GM19395 (cell line): Measurements from ENCODE around the gene FAM120B.

Experiments
- ATAC-seq: cut with Tn5 transposase; IDR thresholded peaks from one replicate; pipeline ENCODE4 v1.9.1; 2021; ENCODE audit warnings: mild to moderate bottlenecking, moderate library complexity; ENCODE audit not compliant: unreplicated experiment

FAM120B gene

GRCh38 chr6:170285482-170285881 lies 21.1 kb upstream of the FAM120B start:
- ATAC-seq = no peak

GRCh38 chr6:170286246-170286933 lies 20.2 kb upstream of the FAM120B start:
- ATAC-seq = no peak

GRCh38 chr6:170286934-170287265 lies 19.7 kb upstream of the FAM120B start:
- no peak for ATAC-seq

GRCh38 chr6:170287371-170287876 lies 19.1 kb upstream of the FAM120B start:
- ATAC-seq = no peak

- no peak for ATAC-seq
These were observed 18.4 kb upstream of the FAM120B start for GRCh38 chr6:170288091-170288631.

- no peak for ATAC-seq
These were observed 17.7 kb upstream of the FAM120B start for GRCh38 chr6:170288852-170289179.

- ATAC-seq = no peak
These were observed 17.2 kb upstream of the FAM120B start for GRCh38 chr6:170289180-170289931.

GRCh38 chr6:170289951-170290295 lies 16.6 kb upstream of the FAM120B start:
- no peak for ATAC-seq

- no peak for ATAC-seq
These were observed 16.0 kb upstream of the FAM120B start, which contains the start of gene DLL1 for GRCh38 chr6:170290296-170291128. Gene DLL1 (minus strand): TSS chr6:170291078. CDS start chr6:170290139, 939 bp downstream.

- no peak for ATAC-seq
These were observed 15.1 kb upstream of the FAM120B start for GRCh38 chr6:170291271-170292110.

- ATAC-seq = no peak
These were observed 14.5 kb upstream of the FAM120B start for GRCh38 chr6:170292111-170292406.

GRCh38 chr6:170292407-170293158 lies 14.0 kb upstream of the FAM120B start:
- ATAC-seq = no peak

GRCh38 chr6:170293341-170294231 lies 13.0 kb upstream of the FAM120B start:
- ATAC-seq = no peak

- no peak for ATAC-seq
These were observed 12.2 kb upstream of the FAM120B start for GRCh38 chr6:170294298-170294730.

- ATAC-seq = no peak
These were observed 11.6 kb upstream of the FAM120B start for GRCh38 chr6:170294813-170295509.

- ATAC-seq = peak; percentile 55
These were observed 10.8 kb upstream of the FAM120B start for GRCh38 chr6:170295510-170296422.

GRCh38 chr6:170296423-170296745 lies 10.2 kb upstream of the FAM120B start:
- no peak for ATAC-seq
